ENCODE measurements around the gene MBD6. TPM values are rescaled to one million over a fixed set of nuclear protein-coding genes. Genes with fewer than 3 reads are reported as not detected.

Gene MBD6
- total and polyA plus RNA-seq, 2 of the 4 experiments (the other 2 are of a cell fraction) = 0.90 to 9.3 TPM

DNA sequence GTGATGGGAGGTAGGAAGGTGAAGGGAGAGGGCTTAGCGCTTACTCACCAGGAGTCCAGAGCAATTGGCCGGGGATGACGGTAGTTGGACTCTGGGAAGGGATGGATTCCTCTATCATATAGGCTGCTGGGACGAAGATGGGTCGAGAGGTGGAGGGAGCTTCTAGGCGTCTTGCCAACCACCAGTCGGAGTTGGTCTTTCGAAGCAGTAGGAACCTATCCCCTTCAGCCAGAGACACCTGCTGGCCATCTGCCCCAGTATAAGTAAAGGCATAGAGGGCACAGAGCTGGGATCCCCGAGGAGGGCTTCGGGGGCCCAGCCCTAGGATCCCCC is 43.6 kb upstream of the MBD6 start:
- intact Hi-C loops (cut with micrococcal nuclease) = no loop called here
- in situ Hi-C loops (cut with MboI; ENCODE audit: low sequenced_read_pairs) = no loop called here
- Histone ChIP-seq H2BK5ac (ENCODE audit: low read depth, low read length, poor library complexity, severe bottlenecking) (no peak overlapping the region), H2AFZ (replicated peaks; ENCODE audit: low read length, poor library complexity) (no peak overlapping the region), H3K27me3 (ENCODE audit: control insufficient read depth, insufficient read depth, low read length) (peaks cover 44% of the 10 kb centered on the region), H3K79me1 (ENCODE audit: low read depth in 1 of 2, low read length in 2 of 2) (no peaks in the 10 kb centered on the region), H4K5ac (ENCODE audit: low read depth, low read length) (no peak overlapping the region), H2AK9ac (replicated peaks; ENCODE audit: low read depth, low read length, poor library complexity) (no peak overlapping the region), H4K20me1 (ENCODE audit: insufficient read depth, low read length) (no peaks in the 10 kb centered on the region), H3K4me2 (ENCODE audit: low read depth, low read length) (no peak overlapping the region), H3K18ac (ENCODE audit: low read depth, low read length) (no peak overlapping the region), H3K14ac (replicated peaks; ENCODE audit: low read depth, low read length) (no peak overlapping the region), H3K36me3 (ENCODE audit: control insufficient read depth, insufficient read depth, low read length) (no peaks in the 10 kb centered on the region), H4K8ac (ENCODE audit: low read depth in 2 of 2, low read length in 2 of 2) (no peak overlapping the region), H2BK20ac (ENCODE audit: low read depth, low read length) (no peak overlapping the region), H2AK5ac (ENCODE audit: low read depth, low read length) (no peak overlapping the region), H4K91ac (ENCODE audit: insufficient read depth, low read depth, low read length) (no peak overlapping the region), H3K9ac (ENCODE audit: low read depth, low read length) (no peak overlapping the region), H3K56ac (ENCODE audit: extremely low read depth, insufficient read depth, low read length) (no peak overlapping the region), H3K23ac (ENCODE audit: low read depth, low read length) (no peak overlapping the region), H3K9me1 (ENCODE audit: insufficient read depth, low read length) (no peaks in the 10 kb centered on the region; the same call in 1 of the 2 replicates), H3K4me3 (ENCODE audit: insufficient read depth, low read depth, low read length) (no peak overlapping the region), H2BK120ac (ENCODE audit: low read depth, low read length) (no peak overlapping the region), H3K4ac (ENCODE audit: low read depth, low read length) (no peak overlapping the region), H3K27ac (ENCODE audit: insufficient read depth, low read length) (no peak overlapping the region), H3K4me1 (ENCODE audit: control insufficient read depth, insufficient read depth, low read length) (peaks cover 5% of the 10 kb centered on the region), H3K9me3 (ENCODE audit: control insufficient read depth, insufficient read depth, low read length) (no peaks in the 10 kb centered on the region), H2BK15ac (ENCODE audit: low read depth, low read length) (no peak overlapping the region)
- CTCF ChIA-PET = no interaction called here
- TF ChIP-seq RCOR1 (IDR thresholded peaks at IDR 0.05; ENCODE audit: insufficient replicate concordance, low read length) = no peak
- TF ChIP-seq NFE2L2 (IDR thresholded peaks at IDR 0.05; ENCODE audit: low read depth, low read length) = no peak
- TF ChIP-seq BHLHE40 (IDR thresholded peaks at IDR 0.05; ENCODE audit: low read depth, low read length) = no peak
- TF ChIP-seq, protein P1, sequence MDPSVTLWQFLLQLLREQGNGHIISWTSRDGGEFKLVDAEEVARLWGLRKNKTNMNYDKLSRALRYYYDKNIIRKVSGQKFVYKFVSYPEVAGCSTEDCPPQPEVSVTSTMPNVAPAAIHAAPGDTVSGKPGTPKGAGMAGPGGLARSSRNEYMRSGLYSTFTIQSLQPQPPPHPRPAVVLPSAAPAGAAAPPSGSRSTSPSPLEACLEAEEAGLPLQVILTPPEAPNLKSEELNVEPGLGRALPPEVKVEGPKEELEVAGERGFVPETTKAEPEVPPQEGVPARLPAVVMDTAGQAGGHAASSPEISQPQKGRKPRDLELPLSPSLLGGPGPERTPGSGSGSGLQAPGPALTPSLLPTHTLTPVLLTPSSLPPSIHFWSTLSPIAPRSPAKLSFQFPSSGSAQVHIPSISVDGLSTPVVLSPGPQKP (IDR thresholded peaks at IDR 0.05; ENCODE audit: borderline replicate concordance, low read depth, low read length) = no peak
- no peak for TF ChIP-seq CHD1 (IDR thresholded peaks at IDR 0.05; ENCODE audit: low read depth, low read length)
- no peak for TF ChIP-seq MXI1 (IDR thresholded peaks at IDR 0.05; ENCODE audit: borderline replicate concordance, low read depth, low read length)
- TF ChIP-seq, protein P2, sequence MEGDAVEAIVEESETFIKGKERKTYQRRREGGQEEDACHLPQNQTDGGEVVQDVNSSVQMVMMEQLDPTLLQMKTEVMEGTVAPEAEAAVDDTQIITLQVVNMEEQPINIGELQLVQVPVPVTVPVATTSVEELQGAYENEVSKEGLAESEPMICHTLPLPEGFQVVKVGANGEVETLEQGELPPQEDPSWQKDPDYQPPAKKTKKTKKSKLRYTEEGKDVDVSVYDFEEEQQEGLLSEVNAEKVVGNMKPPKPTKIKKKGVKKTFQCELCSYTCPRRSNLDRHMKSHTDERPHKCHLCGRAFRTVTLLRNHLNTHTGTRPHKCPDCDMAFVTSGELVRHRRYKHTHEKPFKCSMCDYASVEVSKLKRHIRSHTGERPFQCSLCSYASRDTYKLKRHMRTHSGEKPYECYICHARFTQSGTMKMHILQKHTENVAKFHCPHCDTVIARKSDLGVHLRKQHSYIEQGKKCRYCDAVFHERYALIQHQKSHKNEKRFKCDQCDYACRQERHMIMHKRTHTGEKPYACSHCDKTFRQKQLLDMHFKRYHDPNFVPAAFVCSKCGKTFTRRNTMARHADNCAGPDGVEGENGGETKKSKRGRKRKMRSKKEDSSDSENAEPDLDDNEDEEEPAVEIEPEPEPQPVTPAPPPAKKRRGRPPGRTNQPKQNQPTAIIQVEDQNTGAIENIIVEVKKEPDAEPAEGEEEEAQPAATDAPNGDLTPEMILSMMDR (conservative IDR thresholded peaks at IDR 0.05; ENCODE audit: low read depth, low read length) = no peak
- TF ChIP-seq SMC3 (IDR thresholded peaks at IDR 0.05; ENCODE audit: low read depth, low read length) = no peak
- no peak for TF ChIP-seq POLR2A (IDR thresholded peaks at IDR 0.05; ENCODE audit: low read depth, low read length)
- no peak for TF ChIP-seq RFX5 (IDR thresholded peaks at IDR 0.05; ENCODE audit: low read depth, low read length)
- no peak for TF ChIP-seq RAD21 (IDR thresholded peaks at IDR 0.05; ENCODE audit: low read length)
- TF ChIP-seq MAZ (IDR thresholded peaks at IDR 0.05; ENCODE audit: borderline replicate concordance, low read depth, low read length) = no peak
- TF ChIP-seq MAFK (IDR thresholded peaks at IDR 0.05; ENCODE audit: low read depth, low read length) = no peak
- dilution Hi-C loops (cut with HindIII; ENCODE audit: low sequenced_read_pairs, unreplicated experiment) = no loop called here
- ATAC-seq (ENCODE audit: low read depth) (no peak), DNase-seq (no peak)
- BruUV-seq (replicated peaks) = no TSS peak
- POLR2A ChIA-PET (ENCODE audit: unreplicated experiment) = no interaction called here
- 75% methylated on average over 2 of the region's 10 CpGs; no CpG with 5 or more reads in 1 of the 2 experiments for WGBS, 2 experiments (ENCODE audit: extremely low coverage in 2 of 2, insufficient read length in 1 of 2)
